ENCODE measurements around the gene ATP6V1B1. TPM values are rescaled to one million over a fixed set of nuclear protein-coding genes. Genes with fewer than 3 reads are reported as not detected.
A peak's percentile ranks its signal among the peaks of the same experiment; 100 is the strongest.

The ATP6V1B1 gene
- total RNA-seq, 1 donor from 2014 or later = not detected

DNA sequence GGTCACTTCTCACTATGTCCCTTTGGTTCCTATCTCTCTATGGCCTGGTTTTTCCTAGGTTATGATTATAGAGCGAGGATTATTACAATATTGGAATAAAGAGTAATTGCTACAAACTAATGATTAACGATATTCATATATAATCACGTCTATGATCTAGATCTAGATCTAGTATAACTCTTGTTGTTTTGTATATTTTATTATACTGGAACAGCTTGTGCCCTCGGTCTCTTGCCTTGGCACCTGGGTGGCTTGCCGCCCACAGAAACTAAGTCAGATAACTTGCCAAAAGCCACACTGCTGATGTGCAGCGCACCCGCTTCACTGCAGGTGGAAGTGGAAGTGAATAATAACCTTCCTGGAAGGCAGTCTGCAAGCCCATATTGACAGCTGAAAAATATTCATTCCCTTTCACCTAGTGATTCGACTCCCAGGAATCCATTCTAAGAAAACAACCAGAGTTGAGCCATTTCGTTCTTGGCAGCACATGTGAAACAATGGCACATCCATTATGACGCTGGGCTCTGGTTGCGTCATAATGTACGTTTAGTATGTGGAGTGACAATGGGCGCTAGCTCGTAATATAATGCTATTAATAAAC is 42.0 kb downstream of the ATP6V1B1 start:
- POLR2A ChIA-PET = interaction anchor here (0.9 to 1.4 kb wide), 4 partner anchors 12 to 685 kb away, joined by 3 to 4 read pairs (median 4); partner anchors contain the start of genes SNRPG and TEX261
- peak overlapping the region; percentile 87 for H3K27ac Mint-ChIP-seq
- H3K4me3 Mint-ChIP-seq = peak overlapping the region; percentile 92
- DNase-seq = no peak
- peaks cover 2% of the 10 kb centered on the region for H3K36me3 Mint-ChIP-seq (ENCODE audit: low read depth)
- H3K27me3 Mint-ChIP-seq = peaks cover 4% of the 10 kb centered on the region
- peaks cover 16% of the 10 kb centered on the region for H3K4me1 Mint-ChIP-seq
- TF ChIP-seq, protein P1, sequence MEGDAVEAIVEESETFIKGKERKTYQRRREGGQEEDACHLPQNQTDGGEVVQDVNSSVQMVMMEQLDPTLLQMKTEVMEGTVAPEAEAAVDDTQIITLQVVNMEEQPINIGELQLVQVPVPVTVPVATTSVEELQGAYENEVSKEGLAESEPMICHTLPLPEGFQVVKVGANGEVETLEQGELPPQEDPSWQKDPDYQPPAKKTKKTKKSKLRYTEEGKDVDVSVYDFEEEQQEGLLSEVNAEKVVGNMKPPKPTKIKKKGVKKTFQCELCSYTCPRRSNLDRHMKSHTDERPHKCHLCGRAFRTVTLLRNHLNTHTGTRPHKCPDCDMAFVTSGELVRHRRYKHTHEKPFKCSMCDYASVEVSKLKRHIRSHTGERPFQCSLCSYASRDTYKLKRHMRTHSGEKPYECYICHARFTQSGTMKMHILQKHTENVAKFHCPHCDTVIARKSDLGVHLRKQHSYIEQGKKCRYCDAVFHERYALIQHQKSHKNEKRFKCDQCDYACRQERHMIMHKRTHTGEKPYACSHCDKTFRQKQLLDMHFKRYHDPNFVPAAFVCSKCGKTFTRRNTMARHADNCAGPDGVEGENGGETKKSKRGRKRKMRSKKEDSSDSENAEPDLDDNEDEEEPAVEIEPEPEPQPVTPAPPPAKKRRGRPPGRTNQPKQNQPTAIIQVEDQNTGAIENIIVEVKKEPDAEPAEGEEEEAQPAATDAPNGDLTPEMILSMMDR (IDR thresholded peaks at IDR 0.05) = no peak
- ATAC-seq (ENCODE audit: low read depth) = peak; percentile 35
- no peaks in the 10 kb centered on the region for H3K9me3 Mint-ChIP-seq
- intact Hi-C loops (cut with micrococcal nuclease) = loop anchor here (1.0 to 5.0 kb wide), 5 partner anchors 12 to 1085 kb away; partner anchors contain the start of genes NAGK and SNRNP27
- CTCF ChIA-PET = interaction anchor here (0.9 to 2.9 kb wide), 2 partner anchors 12 to 106 kb away, joined by 3 to 24 read pairs; no protein-coding TSS in a partner anchor

DNA sequence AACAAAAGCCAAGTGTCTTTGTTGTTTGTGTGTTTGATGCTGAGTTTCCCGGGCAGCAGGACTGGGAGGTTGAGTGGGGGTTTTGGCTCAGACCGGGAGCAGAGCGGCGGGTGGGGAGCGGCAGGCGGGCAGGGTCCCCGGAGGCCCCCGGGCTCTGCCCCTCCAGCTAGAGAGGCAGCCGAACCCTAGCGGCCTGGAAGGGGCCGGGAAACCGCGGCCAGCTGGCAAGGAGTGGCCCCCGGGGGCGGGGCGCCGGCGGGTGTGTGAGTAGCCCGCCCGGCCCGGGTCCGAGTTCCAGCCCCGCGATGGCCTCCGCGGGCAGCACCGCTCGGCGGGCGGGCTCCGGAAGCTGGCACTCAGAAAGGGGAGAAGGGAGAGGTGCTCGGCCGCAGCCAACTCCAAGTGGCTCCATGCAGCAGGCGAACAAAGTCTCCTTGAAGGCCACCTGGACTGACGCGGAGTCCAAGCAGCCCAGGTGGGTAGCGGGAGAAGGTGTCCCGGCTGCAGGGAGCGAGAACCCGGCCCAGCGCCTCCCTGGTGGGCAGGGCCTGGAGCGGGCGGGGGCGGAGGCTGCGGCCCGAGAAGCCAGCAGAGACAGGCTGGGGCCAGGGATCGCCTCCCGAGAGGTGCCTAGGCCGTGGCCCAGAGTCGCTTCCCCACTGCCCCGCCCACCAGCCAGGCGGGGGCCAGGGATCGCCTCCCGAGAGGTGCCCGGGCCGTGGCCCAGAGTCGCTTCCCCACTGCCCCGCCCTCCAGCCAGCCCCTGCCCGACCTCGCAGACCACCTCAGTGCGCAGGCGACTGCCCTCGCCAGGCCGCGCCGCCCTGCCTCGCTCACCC is 42.9 kb downstream of the ATP6V1B1 start, which contains the start of gene ANKRD53:
TSS of gene ANKRD53 (plus strand) at position 290 of the 839 bp plus-strand sequence. CDS start at position 306, 16 bp downstream.
- H3K4me3 Mint-ChIP-seq = peak within 1 kb of the TSS; percentile 92
- CTCF ChIA-PET = interaction anchor here (2.9 kb wide), 1 partner anchor 13 kb away, joined by 24 read pairs; no protein-coding TSS in a partner anchor
- intact Hi-C loops (cut with micrococcal nuclease) = loop anchor here (5.0 kb wide), 2 partner anchors 89 to 1086 kb away; partner anchors contain the start of genes NAGK and SNRNP27
- DNase-seq (peak; percentile 38), ATAC-seq (ENCODE audit: low read depth) (peak; percentile 53)
- H3K4me1 Mint-ChIP-seq = peaks cover 16% of the 10 kb centered on the region
- TF ChIP-seq, protein P1 (IDR thresholded peaks at IDR 0.05) = no peak
- H3K36me3 Mint-ChIP-seq (ENCODE audit: low read depth) = peaks cover 6% of the 10 kb centered on the region
- H3K27ac Mint-ChIP-seq = peak within 1 kb of the TSS; percentile 87
- H3K27me3 Mint-ChIP-seq = peaks cover 2% of the 10 kb centered on the region
- H3K9me3 Mint-ChIP-seq = no peaks in the 10 kb centered on the region
- POLR2A ChIA-PET = interaction anchor here (0.9 to 1.4 kb wide), 4 partner anchors 13 to 685 kb away, joined by 3 to 4 read pairs (median 4); partner anchors contain the start of genes SNRPG and TEX261

DNA sequence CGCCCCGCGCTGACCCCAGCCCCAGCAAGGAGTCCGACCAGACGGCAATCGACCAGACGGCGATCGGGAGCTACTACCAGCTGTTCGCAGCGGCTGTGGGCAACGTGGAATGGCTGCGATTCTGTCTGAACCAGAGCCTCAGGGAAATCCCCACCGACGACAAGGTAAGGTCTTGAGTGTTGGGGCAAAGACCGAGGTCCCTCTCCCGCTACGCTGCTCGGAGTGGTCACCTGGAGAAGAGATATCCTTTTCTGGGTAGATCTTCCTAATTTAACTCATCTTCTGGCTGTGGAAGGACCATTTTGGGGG is 43.4 kb downstream of the ATP6V1B1 start:
- intact Hi-C loops (cut with micrococcal nuclease) = loop anchor here (5.0 kb wide), 2 partner anchors 88 to 1087 kb away; partner anchors contain the start of genes NAGK and SNRNP27

DNA sequence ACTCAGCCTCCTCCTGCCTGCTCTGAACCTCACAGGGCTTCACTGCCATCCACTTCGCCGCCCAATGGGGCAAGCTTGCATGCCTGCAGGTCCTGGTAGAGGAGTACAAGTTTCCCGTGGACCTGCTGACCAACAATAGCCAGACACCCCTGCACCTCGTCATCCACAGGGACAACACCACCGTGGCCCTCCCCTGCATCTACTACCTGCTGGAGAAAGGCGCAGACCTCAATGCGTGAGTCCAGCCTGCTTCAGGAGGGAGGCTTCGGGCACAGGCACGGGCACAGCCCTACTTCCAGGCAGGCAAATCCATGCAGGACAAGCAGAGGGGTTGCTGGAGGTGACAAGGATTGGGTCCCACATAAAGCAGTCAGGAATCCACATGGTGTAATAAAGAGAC is 43.9 kb downstream of the ATP6V1B1 start:
- peaks cover 2% of the 10 kb centered on the region for H3K27me3 Mint-ChIP-seq
- intact Hi-C loops (cut with micrococcal nuclease) = loop anchor here (5.0 kb wide), 2 partner anchors 88 to 1087 kb away; partner anchors contain the start of genes NAGK and SNRNP27
- no peaks in the 10 kb centered on the region for H3K9me3 Mint-ChIP-seq
- H3K4me1 Mint-ChIP-seq = peaks cover 20% of the 10 kb centered on the region
- no peak overlapping the region for H3K27ac Mint-ChIP-seq
- H3K4me3 Mint-ChIP-seq = peak overlapping the region; percentile 76
- ATAC-seq (ENCODE audit: low read depth) = no peak
- CTCF ChIA-PET = no interaction called here
- no peak for DNase-seq
- POLR2A ChIA-PET = no interaction called here
- H3K36me3 Mint-ChIP-seq (ENCODE audit: low read depth) = peaks cover 6% of the 10 kb centered on the region
- TF ChIP-seq, protein P1 (IDR thresholded peaks at IDR 0.05) = no peak

More for the DNA sequence above, 43.4 kb downstream of the ATP6V1B1 start:
- POLR2A ChIA-PET = interaction anchor here (1.2 kb wide), 1 partner anchor 686 kb away, joined by 3 read pairs; the partner anchor contains the start of gene SNRPG
- DNase-seq (no peak), ATAC-seq (ENCODE audit: low read depth) (no peak)
- CTCF ChIA-PET = interaction anchor here (2.9 kb wide), 1 partner anchor 14 kb away, joined by 24 read pairs; no protein-coding TSS in a partner anchor
- Mint-ChIP-seq H3K9me3 (no peaks in the 10 kb centered on the region), H3K27me3 (peaks cover 2% of the 10 kb centered on the region), H3K4me1 (peaks cover 16% of the 10 kb centered on the region), H3K36me3 (ENCODE audit: low read depth) (peaks cover 6% of the 10 kb centered on the region), H3K4me3 (peak overlapping the region; percentile 76), H3K27ac (no peak overlapping the region)
- TF ChIP-seq, protein P1 (IDR thresholded peaks at IDR 0.05) = no peak

All from activated B cell treated with CpG ODN at 0.5 μM for 24 hours (primary cell).